Measurements from ENCODE around the gene APOL4.

DNA sequence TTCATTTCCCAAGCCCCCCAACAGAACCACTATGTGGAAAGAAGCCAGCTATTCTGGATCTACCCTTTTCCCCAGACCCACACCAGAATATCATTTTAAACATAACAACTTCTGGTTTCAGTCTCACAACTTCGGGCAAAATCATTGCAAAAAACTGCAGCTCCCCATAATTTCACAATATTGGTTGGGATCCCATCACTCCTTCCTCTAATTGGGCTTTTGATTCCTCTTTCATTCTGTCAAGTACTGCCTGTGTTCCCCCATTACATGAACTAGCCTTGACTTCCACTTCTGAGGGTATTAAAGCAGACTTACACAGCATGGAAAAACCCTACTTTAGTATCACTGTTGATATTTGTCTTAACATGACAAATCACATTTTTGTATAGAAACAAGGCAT is 37.0 kb downstream of the APOL4 start:
- TF ChIP-seq, protein P1, sequence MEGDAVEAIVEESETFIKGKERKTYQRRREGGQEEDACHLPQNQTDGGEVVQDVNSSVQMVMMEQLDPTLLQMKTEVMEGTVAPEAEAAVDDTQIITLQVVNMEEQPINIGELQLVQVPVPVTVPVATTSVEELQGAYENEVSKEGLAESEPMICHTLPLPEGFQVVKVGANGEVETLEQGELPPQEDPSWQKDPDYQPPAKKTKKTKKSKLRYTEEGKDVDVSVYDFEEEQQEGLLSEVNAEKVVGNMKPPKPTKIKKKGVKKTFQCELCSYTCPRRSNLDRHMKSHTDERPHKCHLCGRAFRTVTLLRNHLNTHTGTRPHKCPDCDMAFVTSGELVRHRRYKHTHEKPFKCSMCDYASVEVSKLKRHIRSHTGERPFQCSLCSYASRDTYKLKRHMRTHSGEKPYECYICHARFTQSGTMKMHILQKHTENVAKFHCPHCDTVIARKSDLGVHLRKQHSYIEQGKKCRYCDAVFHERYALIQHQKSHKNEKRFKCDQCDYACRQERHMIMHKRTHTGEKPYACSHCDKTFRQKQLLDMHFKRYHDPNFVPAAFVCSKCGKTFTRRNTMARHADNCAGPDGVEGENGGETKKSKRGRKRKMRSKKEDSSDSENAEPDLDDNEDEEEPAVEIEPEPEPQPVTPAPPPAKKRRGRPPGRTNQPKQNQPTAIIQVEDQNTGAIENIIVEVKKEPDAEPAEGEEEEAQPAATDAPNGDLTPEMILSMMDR (conservative IDR thresholded peaks at IDR 0.05; ENCODE audit: low read depth, low read length): no peak
- no peak for TF ChIP-seq EZH2 (IDR thresholded peaks at IDR 0.05; ENCODE audit: borderline replicate concordance, low read depth, low read length, poor library complexity, severe bottlenecking)
